NCI-H2081 (cell line): ENCODE measurements around the gene CTNNA3.

ENCODE experiments used
- DNase-seq, 2 experiments: peaks; one replicate each; lab custom pipeline; 2025; lab: John Stamatoyannopoulos, UW

The CTNNA3 gene

DNA sequence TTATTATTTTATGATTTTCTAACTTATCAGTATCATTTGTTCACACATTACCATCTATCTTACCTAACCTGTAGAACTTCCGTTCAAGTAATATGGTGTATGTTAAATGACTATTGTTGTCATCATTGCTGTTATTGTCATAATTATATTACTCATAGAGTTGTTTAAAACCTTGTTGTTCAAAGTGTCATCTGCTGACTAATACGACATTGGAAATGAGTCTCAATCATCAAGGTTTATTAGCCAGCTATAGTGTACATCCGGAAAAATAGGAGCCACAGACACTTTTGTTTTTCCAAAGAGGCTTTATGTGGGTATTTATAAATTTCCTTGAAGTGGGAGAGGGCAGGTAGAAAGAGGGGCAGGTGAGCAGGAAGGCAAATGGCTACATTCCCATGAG is 1157.1 kb downstream of the CTNNA3 start:
- peak in 1 of 2 experiments; percentile 33 for DNase-seq

DNA sequence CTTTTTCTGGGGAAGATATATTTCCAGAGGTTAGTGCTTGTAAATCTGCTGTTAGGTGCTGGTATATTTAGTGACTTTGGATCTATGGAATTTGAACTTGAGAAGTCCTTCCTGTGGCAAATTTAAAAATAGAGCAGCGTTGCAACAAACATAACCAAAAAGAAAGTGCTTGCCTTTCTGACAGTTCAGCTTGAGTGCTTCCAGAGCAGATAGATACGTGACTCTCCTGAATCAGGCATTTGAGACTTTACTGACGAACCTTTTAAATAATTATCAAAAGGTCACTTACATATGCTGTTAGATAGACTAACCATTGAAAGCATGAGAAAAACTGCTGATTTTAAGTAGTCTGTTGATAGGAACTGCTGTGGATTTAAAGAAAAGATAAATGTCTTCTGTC is 1157.6 kb downstream of the CTNNA3 start:
- no peak for DNase-seq

DNA sequence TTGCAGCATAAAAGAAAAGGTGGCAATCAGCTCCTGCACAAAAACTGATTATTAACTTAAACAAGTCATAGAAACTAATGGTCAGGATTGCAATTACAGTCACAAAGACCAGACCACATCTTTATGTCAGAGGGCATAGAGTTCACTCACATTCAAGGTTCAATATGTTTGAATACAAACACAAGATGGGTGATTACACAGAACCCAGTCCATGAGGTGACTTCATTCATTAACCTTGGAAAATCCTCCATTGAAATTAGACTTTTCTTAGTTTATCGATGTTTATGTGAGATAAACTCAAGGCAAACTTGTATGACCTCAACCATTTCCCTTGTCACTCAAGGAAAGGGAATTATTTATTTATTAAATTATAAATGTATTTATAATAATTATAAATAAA is 1158.8 kb downstream of the CTNNA3 start:
- DNase-seq, result no peak

DNA sequence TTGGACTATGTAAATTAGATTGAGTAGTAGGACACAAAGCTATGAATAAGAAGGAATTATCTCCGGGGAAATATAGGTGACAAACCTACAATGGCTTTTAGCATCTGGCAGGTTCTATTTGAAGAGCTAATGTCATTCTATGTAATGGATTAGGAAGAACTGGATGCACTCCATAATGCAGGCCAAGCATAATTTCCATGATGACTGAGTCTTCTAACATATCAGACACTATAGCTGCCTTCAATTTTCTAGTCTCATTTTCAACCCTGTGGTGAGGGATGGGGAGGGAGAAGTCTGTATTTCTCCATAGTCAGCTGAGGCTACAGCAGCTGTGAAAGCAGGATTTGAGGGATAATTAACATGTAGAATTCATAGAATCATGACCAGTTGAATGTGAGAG is 1160.6 kb downstream of the CTNNA3 start:
- DNase-seq, result peak; percentile 73 to 90

DNA sequence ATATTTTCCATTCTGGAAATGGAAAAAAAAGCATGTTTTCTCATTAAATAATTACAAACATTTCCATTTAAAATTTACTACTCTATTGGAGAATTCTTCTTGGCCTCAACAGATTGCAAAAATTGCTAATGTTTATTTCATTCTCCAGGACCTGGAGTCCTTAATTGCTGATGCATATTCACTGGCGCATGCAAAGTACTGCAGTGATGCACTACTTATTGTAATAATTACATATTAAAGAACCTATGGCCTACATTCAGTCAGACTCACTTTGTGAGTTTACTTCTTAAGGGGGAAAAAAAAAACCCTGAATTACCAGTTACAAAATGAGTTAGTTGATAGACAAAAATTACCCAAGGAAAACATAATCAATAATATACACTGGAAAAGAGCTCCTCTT is 1161.1 kb downstream of the CTNNA3 start:
- DNase-seq, result peak in 1 of 2 experiments; percentile 67

DNA sequence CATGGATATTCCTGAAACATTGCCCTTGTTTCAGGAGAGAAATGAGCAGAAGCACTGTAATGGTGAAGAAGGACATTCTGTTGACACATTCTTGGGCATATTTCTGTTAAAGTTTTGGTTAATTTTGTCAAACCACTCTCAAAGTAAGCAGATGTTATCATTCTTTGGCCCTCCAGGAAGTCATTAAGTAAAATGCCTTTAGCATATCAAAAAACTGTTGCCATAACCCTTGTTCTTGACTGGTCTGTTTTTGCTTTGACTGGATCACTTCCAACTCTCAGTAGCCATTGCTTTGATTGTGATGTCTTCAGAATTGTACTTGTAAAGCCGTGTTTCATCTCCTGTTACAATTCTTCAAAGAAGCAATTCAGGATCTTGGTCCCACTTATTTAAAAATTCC is 1174.5 kb downstream of the CTNNA3 start:
- DNase-seq, result no peak

DNA sequence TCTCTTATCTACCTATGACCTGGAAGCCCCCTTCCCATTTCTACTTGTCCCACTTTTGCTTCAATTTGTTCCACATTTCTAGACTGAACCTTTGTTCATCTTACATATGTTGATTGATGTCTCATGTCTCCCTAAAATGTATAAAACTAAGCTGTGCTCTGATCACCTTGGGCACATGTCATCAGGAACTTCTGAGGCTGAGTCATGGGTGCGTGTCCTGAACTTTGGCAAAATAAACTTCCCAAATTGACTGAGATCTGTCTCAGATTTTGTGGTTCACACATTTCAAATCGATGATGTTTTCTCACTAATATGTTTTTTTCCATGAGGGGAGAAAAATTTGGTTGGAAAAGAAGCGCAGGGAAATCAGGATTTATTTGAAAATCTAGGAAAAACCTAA is 1176.4 kb downstream of the CTNNA3 start:
- no peak for DNase-seq

DNA sequence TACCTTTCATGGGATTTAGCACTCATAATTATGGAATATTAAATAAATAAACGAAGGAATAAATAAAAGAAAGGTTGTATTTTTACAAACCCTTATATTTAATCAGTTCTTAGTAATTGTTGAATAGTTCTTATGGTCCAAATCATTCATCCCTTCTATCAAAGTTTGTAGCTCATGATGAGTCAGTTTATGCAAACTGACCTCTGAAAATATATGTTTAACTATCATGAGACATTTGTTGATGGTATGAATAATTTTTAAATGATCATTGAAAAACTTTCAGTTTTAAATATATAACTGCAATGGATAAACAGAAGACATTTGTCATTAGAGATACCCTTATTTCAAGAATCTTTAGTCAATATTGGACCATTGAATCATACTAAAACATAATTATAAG is 1181.3 kb downstream of the CTNNA3 start:
- no peak for DNase-seq

DNA sequence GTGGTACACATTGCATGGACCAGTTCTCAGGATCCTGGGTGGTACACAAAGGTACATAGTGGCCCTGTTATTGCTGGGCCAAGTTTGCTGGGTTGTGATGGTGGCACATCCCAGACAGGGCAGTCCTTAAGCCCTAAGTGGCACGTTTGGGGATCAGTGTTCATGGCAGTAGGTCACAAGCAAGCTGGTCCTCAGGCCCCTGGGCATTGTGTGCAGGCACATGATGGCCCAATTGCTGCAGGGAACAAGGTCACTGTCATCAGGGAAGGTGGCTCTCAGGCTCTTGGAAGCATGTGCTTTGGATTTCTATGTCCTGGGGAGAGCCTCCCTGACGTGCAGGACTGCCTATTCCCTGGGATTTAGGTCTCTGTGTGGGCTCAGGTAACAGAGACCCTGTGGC is 1182.5 kb downstream of the CTNNA3 start:
- DNase-seq, result no peak

DNA sequence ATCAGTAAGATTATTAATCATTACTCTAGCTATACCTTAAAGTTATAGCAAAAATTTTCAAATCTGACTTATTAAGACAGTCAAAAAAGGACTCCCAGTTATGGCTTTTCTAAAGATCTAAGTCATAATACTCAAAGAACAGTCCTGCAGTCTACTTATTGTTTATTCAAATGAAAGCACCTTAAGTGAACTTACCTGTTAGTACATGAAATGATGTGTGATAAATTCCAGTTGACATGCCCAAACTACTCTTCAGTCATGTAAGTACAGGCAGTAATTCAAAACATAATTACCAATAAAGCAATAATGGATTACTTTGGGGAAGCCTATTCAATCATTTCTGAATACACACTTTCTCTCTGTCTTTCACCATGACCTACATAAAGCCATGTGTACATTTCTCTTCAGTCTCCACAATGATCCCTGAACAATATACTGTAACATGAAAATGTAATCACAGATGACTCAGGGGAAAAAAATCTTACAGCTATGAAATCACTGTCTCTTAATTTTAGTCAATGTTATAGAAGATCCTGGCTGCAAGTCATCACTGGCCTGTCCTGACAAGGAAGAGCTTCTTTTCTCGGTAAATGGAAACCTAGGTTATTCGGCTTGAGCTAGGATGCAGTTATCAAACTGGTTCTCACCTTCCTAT is 1190.9 kb downstream of the CTNNA3 start:
- DNase-seq, result no peak

DNA sequence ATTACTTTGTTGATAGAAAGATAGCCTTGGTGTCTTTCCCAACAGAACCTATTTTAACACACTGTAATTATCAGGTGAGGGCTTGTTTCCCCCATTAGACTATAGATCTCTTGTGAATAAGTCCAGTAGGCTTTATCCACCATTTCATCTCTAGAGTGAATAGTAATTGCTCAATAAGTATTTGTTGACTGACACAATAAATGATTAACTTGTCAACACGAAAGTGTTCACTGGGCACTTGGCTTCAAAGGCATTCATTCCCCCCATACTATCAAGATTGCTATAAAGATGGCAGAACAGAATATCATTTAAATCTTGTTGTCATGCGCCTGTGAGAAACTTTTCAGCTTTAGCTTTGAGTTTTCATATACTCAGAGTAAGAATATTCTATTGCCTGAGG is 1194.6 kb downstream of the CTNNA3 start:
- DNase-seq, result no peak

DNA sequence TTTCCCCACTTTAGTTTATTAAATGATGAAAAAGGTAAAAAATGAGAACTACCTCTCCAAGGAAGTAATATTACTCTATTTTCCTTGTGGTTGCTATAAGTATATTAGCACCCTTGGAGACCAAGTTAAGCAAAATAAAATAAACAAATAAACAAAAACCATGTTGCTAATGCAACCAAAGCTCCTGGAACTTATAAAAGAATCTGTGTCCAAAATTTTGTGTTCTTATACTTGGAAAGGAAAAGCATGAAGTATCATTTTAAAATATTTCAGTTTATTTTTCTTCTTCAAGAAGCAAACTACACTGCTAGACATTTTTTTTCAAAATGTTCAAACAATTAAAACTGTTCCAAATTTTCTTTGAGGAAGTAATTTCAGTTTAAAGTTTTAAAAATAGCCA is 1212.0 kb downstream of the CTNNA3 start:
- no peak for DNase-seq

DNA sequence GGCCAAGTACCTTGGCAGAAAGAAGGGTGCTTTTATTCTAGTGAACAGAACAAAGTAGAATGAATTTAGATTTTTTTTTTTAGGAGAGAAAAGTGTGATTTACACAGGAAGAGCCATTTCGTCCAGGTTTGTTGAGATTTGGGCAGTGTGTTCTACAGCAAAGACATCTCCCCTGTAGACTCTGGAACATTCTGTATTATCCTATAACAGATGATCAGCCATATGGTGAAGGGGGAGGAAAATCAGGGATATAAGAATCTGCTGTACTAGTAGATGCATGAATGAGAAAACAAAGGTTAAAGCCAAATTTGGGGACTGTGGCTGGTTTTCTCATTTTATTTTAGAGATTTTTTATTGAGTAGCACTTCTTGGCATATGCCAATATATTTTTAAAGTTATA is 1223.8 kb downstream of the CTNNA3 start:
- no peak for DNase-seq

DNA sequence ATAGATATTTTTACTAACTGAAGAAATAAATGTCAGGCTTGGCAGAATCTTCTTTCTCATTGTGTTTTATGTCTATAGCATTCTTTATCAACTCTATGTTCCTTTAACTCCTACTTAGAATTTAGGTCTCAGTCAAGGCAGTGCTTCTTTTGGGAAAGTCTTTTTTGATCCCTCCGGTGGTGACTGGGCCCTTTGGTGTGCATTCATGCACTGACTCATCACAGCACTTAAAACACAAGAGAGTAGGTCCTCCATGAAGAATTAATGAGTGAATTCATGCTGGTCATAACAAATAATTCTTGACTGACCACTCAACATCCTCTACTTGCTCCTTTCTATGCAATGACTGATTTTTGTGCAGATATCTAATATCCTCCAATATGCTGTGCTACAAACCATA is 1229.0 kb downstream of the CTNNA3 start:
- DNase-seq, result no peak

DNA sequence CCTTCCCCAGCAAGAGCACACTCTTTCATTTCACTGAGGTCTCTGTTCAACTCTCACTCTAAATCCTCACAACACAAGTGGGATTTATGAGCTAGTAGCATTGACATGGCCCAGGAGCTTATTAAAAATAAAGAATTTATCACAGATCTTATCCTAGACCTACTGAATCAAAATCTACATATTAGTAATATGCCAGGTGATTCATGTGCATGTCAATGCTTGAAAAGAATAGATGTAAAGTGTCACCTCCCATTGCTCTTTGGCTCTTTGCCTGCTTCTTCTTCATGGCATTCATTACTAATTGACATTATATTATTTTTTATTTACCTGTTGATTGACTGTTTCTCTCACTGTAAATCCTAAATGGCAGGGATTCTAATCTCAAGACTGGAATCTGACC is 1229.4 kb downstream of the CTNNA3 start:
- DNase-seq, result no peak

DNA sequence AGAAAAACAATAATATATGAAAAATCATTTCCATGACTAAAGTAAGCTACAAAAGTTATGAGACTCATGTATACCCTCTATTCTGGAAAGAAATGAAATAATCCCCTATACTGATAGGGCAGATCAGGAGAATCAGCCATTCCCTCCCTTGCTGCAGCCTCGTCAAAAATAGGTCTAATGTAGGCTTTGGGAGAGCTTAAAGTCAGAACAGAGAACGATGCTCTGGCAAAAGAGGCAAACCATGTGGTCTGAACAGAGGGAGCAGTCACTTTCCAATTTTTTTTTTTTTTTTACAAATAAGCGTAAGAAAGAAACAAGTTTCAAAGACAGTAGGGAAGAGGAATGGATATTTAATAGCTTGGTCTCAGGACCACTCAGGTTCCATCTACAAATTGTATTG is 1232.4 kb downstream of the CTNNA3 start:
- no peak for DNase-seq

DNA sequence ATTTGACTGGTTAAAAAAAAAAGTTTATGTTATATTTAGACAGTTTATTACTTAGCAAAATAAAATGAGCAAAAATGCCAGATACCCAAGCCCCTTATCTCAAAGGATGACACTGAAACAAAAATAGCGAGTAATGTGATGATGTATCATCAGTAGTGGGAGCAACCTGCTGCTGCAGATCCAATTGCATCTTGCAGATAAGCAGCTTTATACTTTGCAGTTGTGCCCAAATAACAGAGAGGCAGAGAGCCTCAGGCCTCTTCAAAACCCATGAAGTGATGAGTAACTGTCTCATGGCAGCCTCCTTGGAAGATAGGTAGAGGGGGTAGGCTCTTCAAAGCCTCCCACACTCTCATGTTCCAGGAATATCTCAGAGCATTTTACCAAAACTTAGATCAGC is 1238.4 kb downstream of the CTNNA3 start:
- no peak for DNase-seq

DNA sequence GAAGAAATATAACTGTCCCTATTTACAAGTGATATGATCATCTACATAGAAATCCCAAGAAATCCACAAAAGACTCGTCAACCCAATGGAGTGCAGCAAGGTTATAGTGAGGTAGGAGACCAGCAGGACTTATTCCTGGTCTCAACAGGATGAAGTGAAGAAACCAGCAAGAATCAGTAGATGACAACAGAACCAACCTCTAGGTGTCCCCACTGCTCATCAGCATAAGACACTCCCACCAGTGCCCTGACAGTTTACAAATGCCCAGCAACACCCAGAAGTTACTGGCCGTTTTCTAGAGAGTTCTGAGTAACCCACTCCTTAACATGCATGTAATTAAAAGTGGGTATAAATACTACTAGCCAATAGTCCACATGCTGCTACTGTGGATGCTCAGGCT is 1240.7 kb downstream of the CTNNA3 start:
- DNase-seq, result no peak

DNA sequence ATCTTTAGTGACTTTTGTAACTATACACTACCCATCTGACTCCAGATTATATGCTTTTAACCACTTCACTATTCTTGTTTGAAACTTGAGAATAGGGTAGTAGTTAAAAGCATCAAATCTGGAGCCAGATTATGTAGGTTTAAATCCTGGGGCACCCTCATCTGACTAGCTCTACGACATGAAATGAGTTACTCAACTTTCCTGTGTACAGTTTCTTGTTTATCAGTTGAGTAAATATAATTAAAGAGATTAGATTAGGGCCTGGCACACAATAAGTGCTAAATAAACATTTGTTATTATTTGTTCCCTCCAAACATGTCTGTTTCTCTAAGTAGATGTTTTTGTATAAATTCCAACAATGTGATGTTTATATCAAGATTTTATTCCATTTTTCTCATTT is 1255.4 kb downstream of the CTNNA3 start:
- DNase-seq, result no peak

DNA sequence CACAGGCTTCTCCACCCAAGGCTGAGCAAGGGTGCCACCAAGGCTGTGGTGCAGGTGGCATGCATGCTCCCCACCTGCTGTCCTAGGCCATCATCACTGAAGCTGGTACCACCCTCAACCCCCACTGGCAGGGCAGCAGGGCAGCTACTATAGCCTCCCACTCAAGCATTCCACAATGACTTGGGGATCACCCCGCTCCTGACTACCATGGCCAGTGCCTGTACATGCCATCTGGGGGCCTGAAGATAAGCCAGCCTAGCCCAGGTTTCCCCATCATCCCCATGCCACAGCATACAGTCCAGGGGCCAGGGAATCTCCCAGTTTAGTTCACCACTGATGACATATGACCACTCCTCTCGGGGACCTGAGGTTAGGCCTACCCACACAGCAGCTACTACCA is 1281.1 kb downstream of the CTNNA3 start:
- no peak for DNase-seq

DNA sequence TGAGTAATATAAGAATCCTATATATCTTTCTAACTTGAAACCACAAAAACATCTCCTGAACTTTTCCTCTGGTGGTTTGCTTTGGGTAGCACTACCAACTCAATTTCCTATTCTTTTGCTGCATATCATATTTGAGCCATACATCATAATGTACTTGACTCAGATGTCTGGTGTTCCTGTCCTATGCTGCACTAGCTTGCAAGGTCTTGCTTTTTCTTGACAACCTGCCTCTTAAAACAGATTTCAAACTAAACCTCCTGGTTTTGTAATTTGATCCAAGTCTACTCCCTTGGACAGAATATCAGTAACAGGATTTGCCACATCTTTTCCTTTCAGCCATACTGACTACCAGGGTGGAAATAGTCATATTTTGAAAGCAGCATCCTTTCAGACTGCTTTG is 1290.4 kb downstream of the CTNNA3 start:
- DNase-seq, result no peak

DNA sequence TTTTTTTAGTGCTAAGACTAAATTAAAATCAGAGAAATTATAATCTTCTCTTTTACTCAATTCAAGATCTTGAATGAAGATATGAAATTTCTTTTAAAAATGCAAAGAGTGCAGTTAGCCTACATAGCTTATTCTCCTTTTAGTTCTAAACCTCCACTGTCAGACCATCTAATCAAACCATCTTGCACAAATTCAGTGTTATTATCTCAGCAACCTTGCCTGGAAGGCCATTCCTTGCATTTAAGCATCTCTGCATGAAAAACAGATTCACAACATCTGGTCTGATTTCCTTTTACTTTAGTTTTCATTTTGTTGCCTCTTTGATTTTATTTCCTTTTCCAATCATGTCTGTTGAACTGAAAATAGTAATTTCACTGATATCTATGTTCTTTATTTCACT is 1297.3 kb downstream of the CTNNA3 start:
- DNase-seq, result no peak

DNA sequence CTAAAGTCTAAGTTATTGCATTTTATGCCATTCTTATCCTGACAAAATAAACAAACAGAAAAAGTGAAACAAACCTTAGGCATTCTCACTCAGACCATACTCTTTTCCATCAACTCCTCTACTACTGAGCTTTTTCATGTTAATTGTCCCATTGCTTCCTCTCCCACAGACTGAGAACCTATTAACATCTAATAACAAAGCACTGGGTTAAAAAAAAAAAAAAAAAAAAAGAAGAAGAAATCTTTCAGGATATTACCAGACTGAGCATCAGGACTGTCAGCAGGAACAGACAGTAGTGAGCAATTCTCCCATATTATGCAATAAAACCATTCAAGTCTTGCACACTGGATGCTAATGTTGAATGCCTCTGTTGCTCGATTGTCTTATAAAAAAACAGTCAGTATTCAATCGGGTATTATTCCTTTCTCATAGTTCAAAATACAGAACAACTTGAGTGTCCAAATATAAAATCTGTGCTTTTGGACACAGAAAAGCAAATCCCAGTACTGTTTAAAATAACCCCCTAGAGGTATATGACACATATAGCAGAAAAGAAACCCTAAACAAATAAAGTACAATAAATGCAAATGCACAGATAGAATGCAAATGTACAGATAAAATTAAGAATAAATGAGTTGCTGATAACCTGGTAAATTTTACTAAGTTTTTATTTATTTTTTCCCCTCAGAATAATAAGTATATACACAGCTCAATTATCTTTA is 1301.5 kb downstream of the CTNNA3 start:
- no peak for DNase-seq

DNA sequence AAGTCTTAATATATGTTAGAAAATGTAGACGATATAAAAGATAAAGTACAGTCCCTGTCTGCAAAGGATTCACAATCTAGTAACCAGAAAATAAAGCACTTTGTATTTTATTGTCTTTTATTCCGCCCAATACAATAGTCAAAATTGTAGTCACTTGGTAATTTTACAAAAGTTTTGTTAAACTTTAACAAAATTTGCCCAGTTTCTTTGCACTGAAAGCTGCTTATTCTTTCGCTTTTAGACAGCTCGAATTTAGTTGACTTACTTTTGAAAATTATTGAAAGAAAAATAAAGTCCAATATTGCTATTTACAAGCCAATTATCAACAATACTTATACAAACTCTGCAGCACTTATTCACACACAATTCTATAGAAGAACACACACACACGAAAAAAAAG is 1305.1 kb downstream of the CTNNA3 start:
- DNase-seq, result no peak
